GM19328 (cell line): ENCODE results near the gene ZNF200.

Experiments
- ATAC-seq: cut with Tn5 transposase; IDR thresholded peaks from one replicate; pipeline ENCODE4 v1.9.1; 2021; ENCODE audit warnings: mild to moderate bottlenecking, moderate library complexity; ENCODE audit not compliant: unreplicated experiment

ZNF200 gene

GRCh38 chr16:3179651-3180050 is 55.3 kb downstream of the ZNF200 start:
- no peak for ATAC-seq

- no peak for ATAC-seq
Observed at GRCh38 chr16:3175157-3176093, 59.5 kb downstream of the ZNF200 start.

DNA sequence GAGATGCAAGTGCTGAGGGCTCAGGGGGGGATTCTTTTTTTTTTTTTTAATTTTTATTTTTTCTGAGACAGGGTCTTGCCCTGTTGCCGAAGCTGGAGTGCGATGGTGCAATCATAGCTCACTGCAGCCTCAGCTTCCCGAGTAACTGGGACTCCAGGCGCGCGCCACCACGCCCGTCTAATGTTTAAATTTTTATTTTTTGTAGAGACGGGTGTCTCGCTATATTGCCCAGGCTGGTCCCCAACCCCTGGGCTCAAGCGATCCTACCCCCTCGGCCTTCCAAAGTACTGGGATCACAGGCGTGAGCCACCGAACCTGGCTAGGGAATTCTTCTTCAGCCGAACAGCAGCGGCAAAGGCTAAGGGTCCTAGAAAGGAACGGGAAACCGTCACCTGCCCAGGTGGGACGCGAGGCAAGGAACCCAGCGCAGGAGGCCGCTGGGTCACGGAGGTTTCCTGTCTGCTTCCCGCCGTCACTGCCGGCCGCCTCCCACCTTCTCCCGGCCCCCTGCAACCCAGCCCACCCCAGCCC is 60.3 kb downstream of the ZNF200 start:
- ATAC-seq, result no peak

DNA sequence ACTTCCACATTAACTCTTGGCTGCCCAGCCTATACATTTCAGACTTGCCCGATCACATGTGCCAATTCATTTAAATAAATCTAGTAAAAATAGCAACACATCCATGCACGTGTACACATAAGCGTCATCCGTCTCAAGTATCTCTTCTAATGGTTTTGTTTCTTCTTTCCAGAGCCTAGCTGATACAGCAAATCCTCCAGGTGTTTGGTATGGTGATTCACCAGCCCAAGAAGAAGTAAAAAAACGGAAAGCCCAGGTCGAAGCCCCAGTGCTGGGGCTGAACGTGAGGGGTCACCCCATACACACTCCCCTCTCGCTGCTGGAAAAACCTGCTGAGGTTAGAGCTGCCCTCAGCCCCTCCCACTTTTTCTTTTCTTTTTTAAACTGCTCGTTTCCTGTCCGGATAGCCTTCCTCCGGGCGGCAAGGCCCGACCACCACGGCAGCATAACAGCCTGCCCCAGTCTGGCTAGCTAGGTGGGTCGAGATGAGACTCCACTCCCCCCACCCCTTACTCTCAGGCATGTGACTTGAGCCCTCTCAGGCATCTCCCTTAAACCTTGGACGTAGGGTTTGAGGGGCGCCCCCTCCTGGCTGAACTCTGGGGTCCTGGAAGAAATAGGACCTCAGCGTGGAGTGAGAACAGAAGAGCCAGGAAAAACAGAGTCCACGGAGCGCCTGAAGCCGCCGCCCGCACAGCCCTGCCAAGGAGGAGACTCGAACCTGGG is 60.9 kb downstream of the ZNF200 start:
- ATAC-seq, result no peak
